Measurements from ENCODE around the gene PIGN.

GRCh38 chr18:62018759-62019041, 168.2 kb downstream of the PIGN start:
- TF ChIP-seq CTCF (IDR thresholded peaks at IDR 0.05; ENCODE audit: low read depth, low read length) (no peak), POLR2A (IDR thresholded peaks at IDR 0.05; ENCODE audit: extremely low read depth, insufficient read length) (no peak), MAX (IDR thresholded peaks at IDR 0.05; ENCODE audit: low read depth, low read length) (no peak)
